Measurements from ENCODE around the gene POLR3F.

POLR3F gene, protein sequence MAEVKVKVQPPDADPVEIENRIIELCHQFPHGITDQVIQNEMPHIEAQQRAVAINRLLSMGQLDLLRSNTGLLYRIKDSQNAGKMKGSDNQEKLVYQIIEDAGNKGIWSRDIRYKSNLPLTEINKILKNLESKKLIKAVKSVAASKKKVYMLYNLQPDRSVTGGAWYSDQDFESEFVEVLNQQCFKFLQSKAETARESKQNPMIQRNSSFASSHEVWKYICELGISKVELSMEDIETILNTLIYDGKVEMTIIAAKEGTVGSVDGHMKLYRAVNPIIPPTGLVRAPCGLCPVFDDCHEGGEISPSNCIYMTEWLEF

DNA sequence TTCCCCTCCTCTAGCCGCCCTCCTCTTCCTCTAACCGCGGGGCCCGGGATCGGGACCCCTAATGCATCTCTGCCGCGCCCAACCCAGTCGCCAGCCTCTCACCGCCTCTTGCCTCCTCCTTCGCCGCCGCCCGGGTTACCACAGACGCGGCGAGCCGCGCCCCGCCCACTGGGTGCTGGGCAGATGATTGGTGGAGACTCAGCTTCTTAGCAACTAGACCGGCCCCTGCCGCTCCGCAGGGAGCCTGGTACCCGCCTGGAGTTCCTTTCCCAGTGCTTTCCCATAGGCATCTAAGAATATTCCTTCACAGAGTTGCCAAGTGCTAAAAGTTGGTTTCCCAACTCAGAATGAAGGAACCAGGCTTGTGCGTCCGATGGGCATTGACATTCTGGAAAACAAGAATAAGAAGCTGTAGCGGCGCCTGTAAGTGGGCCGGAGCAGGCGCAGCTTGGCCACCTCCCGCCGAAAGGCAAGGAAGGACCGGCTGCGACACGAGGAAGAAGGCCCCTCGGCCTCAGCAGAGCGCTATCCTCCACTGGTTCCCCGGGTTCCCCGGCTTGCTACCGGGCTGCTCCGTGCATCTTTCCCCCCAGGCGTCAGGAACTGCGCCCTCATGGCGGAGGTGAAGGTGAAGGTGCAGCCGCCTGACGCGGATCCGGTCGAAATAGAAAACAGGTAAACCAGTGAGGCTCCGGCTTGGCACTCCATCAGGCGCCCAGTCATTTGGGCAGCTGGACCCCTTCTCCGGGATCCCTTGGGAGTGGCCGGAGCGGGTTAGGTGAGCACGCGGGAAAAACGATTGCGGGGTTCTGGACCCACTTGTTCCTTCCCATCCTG is at the start of gene POLR3F, which contains the start of gene DZANK1:
POLR3F (plus strand) TSS at position 497 of the 837 bp plus-strand sequence; CDS start at position 614, 117 bp downstream.
DZANK1 (minus strand) TSS at position 137 of the 837 bp plus-strand sequence. CDS start 1,672 bp downstream, outside the sequence.
- H3K27me3 ChIP-seq (ENCODE audit: control insufficient read depth, insufficient read depth, low read length): no peaks in the 10 kb centered on the region
- 0 out of 2 replicates have a peak, but pooled peaks cover 3% of the 10 kb centered on the region for H3K4me1 ChIP-seq (ENCODE audit: control insufficient read depth, insufficient read depth, low read length)
- peak within 1 kb of the TSS; percentile 94 for H3K27ac ChIP-seq (ENCODE audit: low read depth, low read length)
- peak within 1 kb of the TSS; percentile 97 for H3K9ac ChIP-seq (ENCODE audit: low read length)
- H3K36me3 ChIP-seq (ENCODE audit: control insufficient read depth, insufficient read depth, low read length): peaks cover 23% of the 10 kb centered on the region
- peak within 1 kb of the TSS; percentile 94 for H3K4me3 ChIP-seq (ENCODE audit: low read depth, low read length)
- no peaks in the 10 kb centered on the region for H3K9me3 ChIP-seq (ENCODE audit: control insufficient read depth, insufficient read depth, low read depth, low read length)

DNA sequence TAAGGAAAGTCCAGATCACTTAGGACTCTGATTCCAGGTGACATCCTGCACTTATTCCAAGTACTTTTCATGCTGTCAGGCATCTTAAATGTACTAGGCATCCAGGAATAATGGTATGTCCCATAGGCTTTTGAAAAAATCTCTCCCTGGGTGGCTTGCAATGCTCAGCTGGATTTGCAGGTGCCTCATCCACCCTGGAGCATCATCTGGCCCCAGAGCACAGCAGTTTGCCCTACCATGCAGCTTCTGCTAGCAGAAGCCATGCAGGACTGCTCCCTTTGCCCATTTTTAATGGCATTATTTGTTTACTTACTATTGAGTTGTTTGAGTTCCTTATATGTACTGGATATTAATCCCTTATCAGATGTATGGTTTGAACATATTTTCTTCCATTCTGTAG is 45.6 kb upstream of the POLR3F start:
- no peaks in the 10 kb centered on the region for H3K4me1 ChIP-seq (ENCODE audit: control insufficient read depth, insufficient read depth, low read length)

DNA sequence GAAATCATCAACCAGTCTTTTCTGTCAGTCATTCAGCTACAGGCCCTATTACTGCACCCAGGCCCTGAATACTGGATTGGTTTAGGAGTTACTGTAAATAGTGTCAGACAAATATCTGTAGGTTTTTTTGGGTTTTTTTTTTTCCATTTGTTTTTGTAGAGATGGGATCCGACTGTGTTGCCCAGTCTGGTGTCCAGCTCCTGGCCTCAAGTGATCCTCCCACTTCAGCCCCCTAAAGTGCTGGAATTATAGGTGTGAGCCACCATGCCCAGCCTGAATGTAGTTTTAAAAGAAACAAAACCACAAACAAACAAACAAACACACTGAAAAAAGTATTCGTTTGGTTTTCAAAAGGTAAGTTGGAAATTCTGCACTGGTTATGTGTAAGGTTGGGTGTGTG is 40.0 kb upstream of the POLR3F start:
- H3K9me3 ChIP-seq (ENCODE audit: control insufficient read depth, insufficient read depth, low read depth, low read length): no peaks in the 10 kb centered on the region
- no peaks in the 10 kb centered on the region for H3K36me3 ChIP-seq (ENCODE audit: control insufficient read depth, insufficient read depth, low read length)
- H3K4me1 ChIP-seq (ENCODE audit: control insufficient read depth, insufficient read depth, low read length): no peaks in the 10 kb centered on the region
- no peak overlapping the region for H3K4me3 ChIP-seq (ENCODE audit: low read depth, low read length)
- no peaks in the 10 kb centered on the region for H3K27me3 ChIP-seq (ENCODE audit: control insufficient read depth, insufficient read depth, low read length)
- no peak overlapping the region for H3K9ac ChIP-seq (ENCODE audit: low read length)
- H3K27ac ChIP-seq (ENCODE audit: low read depth, low read length): no peak overlapping the region

More for the DNA sequence above, 45.6 kb upstream of the POLR3F start:
- no peaks in the 10 kb centered on the region for H3K9me3 ChIP-seq (ENCODE audit: control insufficient read depth, insufficient read depth, low read depth, low read length)
- no peak overlapping the region for H3K4me3 ChIP-seq (ENCODE audit: low read depth, low read length)
- no peak overlapping the region for H3K9ac ChIP-seq (ENCODE audit: low read length)
- H3K36me3 ChIP-seq (ENCODE audit: control insufficient read depth, insufficient read depth, low read length): no peaks in the 10 kb centered on the region
- H3K27ac ChIP-seq (ENCODE audit: low read depth, low read length): no peak overlapping the region
- H3K27me3 ChIP-seq (ENCODE audit: control insufficient read depth, insufficient read depth, low read length): no peaks in the 10 kb centered on the region

DNA sequence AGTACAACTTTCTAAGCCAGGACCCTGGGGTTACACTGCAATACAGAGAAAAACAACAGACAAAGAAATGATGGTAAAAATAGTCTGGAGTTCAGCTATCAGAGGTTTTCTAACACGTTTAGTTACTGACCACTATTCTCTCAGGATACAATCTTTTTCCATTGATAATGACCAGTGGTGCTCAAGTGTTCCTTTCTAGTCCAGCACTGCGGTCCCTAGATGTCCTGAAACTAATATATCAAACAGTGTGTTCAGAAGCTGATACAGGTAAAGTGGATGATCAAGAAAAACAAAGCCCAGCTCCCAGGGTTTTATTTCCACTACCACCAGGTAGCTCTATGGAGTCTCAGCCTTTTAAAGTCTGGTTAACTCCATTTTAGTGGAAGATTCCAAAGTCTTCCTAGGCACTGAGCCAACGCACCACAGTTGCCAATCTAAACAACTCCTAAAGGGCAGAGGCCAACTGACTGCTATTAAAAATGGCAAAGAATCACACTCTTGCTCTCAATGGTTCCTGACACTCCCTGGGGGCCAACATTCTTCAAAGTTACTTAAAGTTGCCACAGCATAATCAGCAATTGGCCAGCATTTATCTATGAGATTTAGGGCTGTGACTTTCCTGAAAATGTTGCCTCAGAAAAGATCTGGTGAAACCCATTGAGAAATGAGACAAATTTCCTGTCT is 38.6 kb upstream of the POLR3F start:
- Histone ChIP-seq H3K27ac (ENCODE audit: low read depth, low read length) (no peak overlapping the region), H3K4me3 (ENCODE audit: low read depth, low read length) (no peak overlapping the region)

DNA sequence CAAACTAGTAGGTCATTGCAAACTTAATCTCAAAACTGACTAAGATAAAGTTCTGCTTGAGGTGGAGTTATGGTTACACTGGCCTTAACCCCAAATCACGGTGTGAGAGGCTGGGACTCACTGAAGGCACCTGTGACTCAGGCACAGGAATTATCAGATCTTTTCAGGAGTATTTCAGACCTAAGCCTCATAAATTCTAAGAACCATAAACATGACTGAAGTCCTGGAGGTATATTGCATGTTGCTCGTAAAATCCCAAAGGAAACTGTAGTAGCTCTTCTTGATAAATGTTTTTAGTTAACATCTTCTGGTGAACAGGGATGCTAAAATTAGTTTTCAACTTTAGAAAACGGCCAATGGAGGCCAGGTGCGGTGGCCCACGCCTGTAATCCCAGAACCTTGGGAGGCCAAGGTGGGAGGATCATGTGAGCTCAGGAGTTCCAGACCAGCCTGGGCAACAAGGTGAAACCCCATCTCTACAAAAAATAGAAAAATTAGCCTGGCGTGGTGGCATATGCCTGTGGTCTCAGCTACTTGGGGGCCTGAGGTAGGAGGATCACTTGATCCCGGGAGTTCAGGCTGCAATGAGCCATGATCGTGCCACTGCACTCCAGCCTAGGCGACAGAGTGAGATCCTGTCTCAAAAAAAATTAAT is 36.9 kb upstream of the POLR3F start:
- Histone ChIP-seq H3K36me3 (ENCODE audit: control insufficient read depth, insufficient read depth, low read length) (no peaks in the 10 kb centered on the region), H3K9me3 (ENCODE audit: control insufficient read depth, insufficient read depth, low read depth, low read length) (no peaks in the 10 kb centered on the region), H3K4me1 (ENCODE audit: control insufficient read depth, insufficient read depth, low read length) (no peaks in the 10 kb centered on the region), H3K27ac (ENCODE audit: low read depth, low read length) (no peak overlapping the region), H3K27me3 (ENCODE audit: control insufficient read depth, insufficient read depth, low read length) (no peaks in the 10 kb centered on the region), H3K4me3 (ENCODE audit: low read depth, low read length) (no peak overlapping the region), H3K9ac (ENCODE audit: low read length) (no peak overlapping the region)

More for the DNA sequence above, 38.6 kb upstream of the POLR3F start:
- Histone ChIP-seq H3K36me3 (ENCODE audit: control insufficient read depth, insufficient read depth, low read length) (no peaks in the 10 kb centered on the region), H3K9ac (ENCODE audit: low read length) (no peak overlapping the region), H3K27me3 (ENCODE audit: control insufficient read depth, insufficient read depth, low read length) (no peaks in the 10 kb centered on the region), H3K4me1 (ENCODE audit: control insufficient read depth, insufficient read depth, low read length) (no peaks in the 10 kb centered on the region), H3K9me3 (ENCODE audit: control insufficient read depth, insufficient read depth, low read depth, low read length) (no peaks in the 10 kb centered on the region)

DNA sequence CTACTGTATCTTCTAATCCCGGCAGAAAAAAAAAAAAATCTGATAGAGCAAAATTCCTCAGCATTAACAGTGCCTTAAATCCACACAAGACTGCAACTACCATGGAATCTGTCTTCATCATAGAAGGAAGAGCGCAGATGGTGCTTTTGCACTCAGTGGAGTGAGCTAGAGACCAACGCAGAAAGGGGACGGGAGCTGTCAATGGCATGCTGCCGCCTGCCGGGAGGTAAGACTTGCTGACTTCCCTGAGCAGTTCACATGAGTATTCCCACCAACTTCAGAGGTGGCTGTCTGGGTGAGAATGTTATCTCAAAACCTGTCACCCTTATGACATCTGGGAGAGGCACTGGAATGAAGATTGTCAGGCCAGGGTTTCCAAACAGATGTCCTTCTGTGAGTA is 36.0 kb upstream of the POLR3F start:
- H3K9ac ChIP-seq (ENCODE audit: low read length): no peak overlapping the region

DNA sequence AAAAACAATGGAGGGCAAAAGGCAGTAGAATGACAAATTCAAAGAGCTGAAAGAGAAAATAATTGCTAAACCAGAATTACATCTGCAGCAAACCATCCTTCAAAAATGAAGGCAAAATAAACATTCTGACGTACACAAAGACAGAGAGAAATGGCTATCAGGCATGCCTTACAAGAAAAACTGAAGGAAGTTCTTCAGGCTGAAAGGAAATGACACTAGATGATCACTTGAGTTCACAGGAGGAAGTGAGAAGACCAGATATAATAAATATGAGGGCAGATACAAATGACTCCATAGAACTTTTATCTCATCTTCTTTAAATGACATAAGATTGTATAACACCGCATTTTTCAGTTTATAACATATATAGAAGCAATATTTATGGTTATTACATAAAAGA is 30.3 kb upstream of the POLR3F start:
- H3K27me3 ChIP-seq (ENCODE audit: control insufficient read depth, insufficient read depth, low read length): no peaks in the 10 kb centered on the region
- no peak overlapping the region for H3K27ac ChIP-seq (ENCODE audit: low read depth, low read length)
- no peak overlapping the region for H3K9ac ChIP-seq (ENCODE audit: low read length)
- no peaks in the 10 kb centered on the region for H3K36me3 ChIP-seq (ENCODE audit: control insufficient read depth, insufficient read depth, low read length)
- no peaks in the 10 kb centered on the region for H3K9me3 ChIP-seq (ENCODE audit: control insufficient read depth, insufficient read depth, low read depth, low read length)
- no peak overlapping the region for H3K4me3 ChIP-seq (ENCODE audit: low read depth, low read length)
- peaks cover 3% of the 10 kb centered on the region; the same call in 1 of the 2 replicates for H3K4me1 ChIP-seq (ENCODE audit: control insufficient read depth, insufficient read depth, low read length)

More for the DNA sequence above, 36.0 kb upstream of the POLR3F start:
- no peaks in the 10 kb centered on the region for H3K27me3 ChIP-seq (ENCODE audit: control insufficient read depth, insufficient read depth, low read length)
- H3K4me1 ChIP-seq (ENCODE audit: control insufficient read depth, insufficient read depth, low read length): no peaks in the 10 kb centered on the region
- H3K4me3 ChIP-seq (ENCODE audit: low read depth, low read length): no peak overlapping the region
- H3K36me3 ChIP-seq (ENCODE audit: control insufficient read depth, insufficient read depth, low read length): no peaks in the 10 kb centered on the region
- no peak overlapping the region for H3K27ac ChIP-seq (ENCODE audit: low read depth, low read length)
- no peaks in the 10 kb centered on the region for H3K9me3 ChIP-seq (ENCODE audit: control insufficient read depth, insufficient read depth, low read depth, low read length)

DNA sequence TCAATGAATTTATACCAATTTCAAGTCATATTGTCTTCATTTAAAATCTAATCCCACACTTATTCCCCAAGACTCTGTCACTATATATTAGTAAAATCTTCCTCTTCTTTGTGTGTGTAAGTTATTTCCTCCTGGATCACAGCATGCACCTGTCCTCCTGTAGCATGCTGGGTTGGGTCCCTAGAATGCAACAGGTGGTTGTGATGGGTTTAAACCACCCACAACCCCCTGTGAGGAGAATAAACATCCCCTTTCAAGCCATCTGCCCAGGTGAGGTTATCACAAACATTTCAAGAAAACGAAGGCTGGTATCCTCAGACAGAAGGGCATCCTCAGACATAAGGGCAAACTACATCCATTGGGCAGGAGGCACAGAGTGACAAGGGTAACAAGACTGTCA is 26.8 kb upstream of the POLR3F start:
- no peak overlapping the region for H3K4me3 ChIP-seq (ENCODE audit: low read depth, low read length)
- no peaks in the 10 kb centered on the region for H3K9me3 ChIP-seq (ENCODE audit: control insufficient read depth, insufficient read depth, low read depth, low read length)
- no peaks in the 10 kb centered on the region for H3K36me3 ChIP-seq (ENCODE audit: control insufficient read depth, insufficient read depth, low read length)
- no peaks in the 10 kb centered on the region for H3K27me3 ChIP-seq (ENCODE audit: control insufficient read depth, insufficient read depth, low read length)
- no peak overlapping the region for H3K27ac ChIP-seq (ENCODE audit: low read depth, low read length)
- H3K9ac ChIP-seq (ENCODE audit: low read length): no peak overlapping the region
- H3K4me1 ChIP-seq (ENCODE audit: control insufficient read depth, insufficient read depth, low read length): peaks cover 3% of the 10 kb centered on the region; the same call in 1 of the 2 replicates

DNA sequence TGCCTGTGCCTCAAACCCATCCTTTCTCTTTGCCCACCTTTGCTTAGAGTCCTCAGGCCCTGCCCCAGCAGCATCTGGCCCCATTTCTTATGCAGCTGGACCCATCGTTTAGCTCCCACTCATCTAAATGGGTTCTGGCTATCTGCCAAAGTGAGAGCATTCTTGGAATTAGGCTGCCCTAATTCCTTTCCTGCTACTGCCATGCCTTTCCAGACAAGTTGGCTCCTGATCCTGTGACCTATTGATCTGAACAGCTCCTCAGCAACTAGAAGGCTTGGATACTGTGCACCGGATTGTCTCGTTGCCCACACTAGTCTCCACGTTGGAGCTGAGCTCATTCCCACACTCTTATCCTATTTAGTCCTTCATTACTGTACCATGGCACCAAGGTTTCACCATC is 23.3 kb upstream of the POLR3F start:
- H3K27ac ChIP-seq (ENCODE audit: low read depth, low read length): no peak overlapping the region
- H3K27me3 ChIP-seq (ENCODE audit: control insufficient read depth, insufficient read depth, low read length): no peaks in the 10 kb centered on the region
- no peaks in the 10 kb centered on the region for H3K9me3 ChIP-seq (ENCODE audit: control insufficient read depth, insufficient read depth, low read depth, low read length)
- H3K4me1 ChIP-seq (ENCODE audit: control insufficient read depth, insufficient read depth, low read length): no peaks in the 10 kb centered on the region
- no peak overlapping the region for H3K4me3 ChIP-seq (ENCODE audit: low read depth, low read length)
- no peak overlapping the region for H3K9ac ChIP-seq (ENCODE audit: low read length)
- H3K36me3 ChIP-seq (ENCODE audit: control insufficient read depth, insufficient read depth, low read length): no peaks in the 10 kb centered on the region

DNA sequence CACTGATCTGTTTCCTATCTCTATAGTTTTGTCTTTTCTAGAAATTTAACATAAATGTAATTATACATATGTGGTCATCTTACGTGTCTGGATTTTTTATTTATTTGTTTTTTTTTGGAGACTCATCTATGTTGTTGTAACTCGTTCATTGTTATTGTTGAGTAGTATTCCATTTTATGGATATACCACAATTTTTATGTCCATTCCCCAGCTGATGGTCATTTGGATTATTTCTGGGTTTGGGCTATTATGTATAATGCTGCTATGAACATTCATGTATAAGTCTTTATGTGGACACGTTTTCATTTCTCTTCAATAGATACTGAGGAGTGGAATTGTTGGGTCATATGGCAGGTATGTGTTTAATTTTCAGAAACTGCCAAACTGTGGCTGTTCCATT is 10.6 kb upstream of the POLR3F start:
- no peak overlapping the region for H3K9ac ChIP-seq (ENCODE audit: low read length)
- H3K9me3 ChIP-seq (ENCODE audit: control insufficient read depth, insufficient read depth, low read depth, low read length): no peaks in the 10 kb centered on the region
- H3K4me3 ChIP-seq (ENCODE audit: low read depth, low read length): no peak overlapping the region
- no peaks in the 10 kb centered on the region for H3K36me3 ChIP-seq (ENCODE audit: control insufficient read depth, insufficient read depth, low read length)
- H3K27me3 ChIP-seq (ENCODE audit: control insufficient read depth, insufficient read depth, low read length): no peaks in the 10 kb centered on the region
- no peaks in the 10 kb centered on the region for H3K4me1 ChIP-seq (ENCODE audit: control insufficient read depth, insufficient read depth, low read length)
- H3K27ac ChIP-seq (ENCODE audit: low read depth, low read length): no peak overlapping the region

All from HUES6 (cell line).